Midbrain (tissue), 1 donor: ENCODE measurements around the gene MDM1.

Source experiments
- DNase-seq: peaks from one replicate; lab custom pipeline; 2025; lab: John Stamatoyannopoulos, UW

The MDM1 gene

GRCh38 chr12:68321140-68321539, 11.0 kb downstream of the MDM1 start:
- no peak for DNase-seq

DNA sequence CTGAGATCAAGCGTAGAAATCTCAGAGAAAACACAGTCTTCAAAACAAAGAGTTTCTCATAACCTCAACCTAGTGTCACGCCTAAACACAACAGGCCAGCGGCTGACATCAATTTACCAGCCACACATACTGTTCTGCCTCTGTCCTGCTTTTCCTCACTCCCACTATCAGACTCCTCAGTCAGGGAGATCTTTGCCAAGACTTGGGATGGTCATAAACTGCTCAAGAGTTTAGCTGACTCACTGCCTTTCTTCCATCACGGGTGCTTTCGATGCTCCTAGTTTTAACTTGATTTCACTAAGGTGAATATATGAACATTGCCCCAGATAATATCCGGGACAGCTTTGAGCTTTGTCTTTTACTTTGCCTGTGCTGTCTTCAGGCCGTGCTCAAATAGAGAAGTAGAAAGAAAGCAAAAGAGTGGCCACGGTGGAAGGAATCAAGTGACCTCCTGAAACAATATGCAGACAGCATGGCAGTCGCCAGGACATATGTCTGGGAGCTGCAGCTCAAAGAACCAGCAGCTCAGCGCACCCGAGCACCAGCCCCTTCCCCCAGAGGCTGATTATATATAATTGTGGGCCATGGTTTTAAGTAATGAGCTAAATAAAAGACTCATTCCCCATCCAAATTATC, 12.1 kb downstream of the MDM1 start:
- no peak for DNase-seq

GRCh38 chr12:68317047-68317667, 15.0 kb downstream of the MDM1 start:
- peak; percentile 45 for DNase-seq

GRCh38 chr12:68310370-68310769, 21.8 kb downstream of the MDM1 start:
- no peak for DNase-seq

- no peak for DNase-seq
These were observed 25.6 kb downstream of the MDM1 start for GRCh38 chr12:68306564-68306963.

DNA sequence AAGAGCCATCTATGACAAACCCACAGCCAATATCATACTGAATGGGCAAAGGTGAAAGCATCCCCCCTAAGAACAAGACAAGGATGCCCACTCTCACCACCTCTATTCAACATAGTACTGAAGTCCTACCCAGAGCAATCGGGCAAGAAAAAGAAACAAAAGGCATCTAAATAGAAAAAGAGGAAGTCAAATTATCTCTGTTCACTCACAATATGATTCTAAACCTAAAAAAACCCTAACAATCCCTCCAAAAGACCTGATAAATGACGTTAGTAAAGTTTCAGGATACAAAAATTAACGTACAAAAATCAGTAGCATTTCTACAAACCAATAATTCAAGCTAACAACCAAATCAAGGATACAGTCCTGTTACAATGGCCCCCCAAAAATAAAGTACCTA, 26.9 kb downstream of the MDM1 start:
- no peak for DNase-seq

DNA sequence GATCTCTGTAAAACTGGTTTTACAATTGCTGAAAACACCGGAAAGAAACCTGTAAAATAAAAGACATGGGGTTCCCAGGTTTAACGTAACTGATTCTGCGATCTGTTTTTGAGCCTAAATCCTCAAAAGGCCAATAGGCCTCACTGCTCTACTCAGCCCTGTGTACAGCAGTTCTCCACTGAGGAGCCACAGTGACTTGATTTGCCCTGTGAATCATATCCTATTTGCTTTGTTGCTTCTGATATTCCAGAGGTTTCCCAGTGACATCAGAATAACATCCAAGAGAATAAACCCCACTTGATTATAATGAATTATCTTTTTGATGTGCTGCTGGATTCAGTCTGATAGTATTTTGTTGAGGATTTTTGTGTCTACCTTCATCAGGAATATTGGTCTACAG, 27.5 kb downstream of the MDM1 start:
- DNase-seq: no peak

DNA sequence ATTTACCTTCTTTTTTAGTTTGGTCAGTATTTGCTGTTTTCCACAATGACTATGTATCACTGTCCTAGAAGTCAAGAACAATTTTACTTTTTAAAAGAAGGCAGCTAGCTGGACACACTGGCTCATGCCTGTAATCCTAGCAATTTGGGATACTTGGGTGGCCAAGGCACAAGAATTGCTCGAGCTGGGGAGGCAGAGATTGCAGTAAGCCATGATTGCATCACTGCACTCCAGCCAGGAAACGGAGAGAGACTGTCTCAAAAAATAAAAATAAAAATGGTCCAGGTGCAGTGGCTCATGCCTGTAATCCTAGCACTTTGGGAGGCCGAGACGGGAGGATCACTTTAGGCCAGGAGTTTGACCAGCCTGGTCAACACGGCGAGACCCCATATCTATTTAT, 28.3 kb downstream of the MDM1 start:
- no peak for DNase-seq

DNA sequence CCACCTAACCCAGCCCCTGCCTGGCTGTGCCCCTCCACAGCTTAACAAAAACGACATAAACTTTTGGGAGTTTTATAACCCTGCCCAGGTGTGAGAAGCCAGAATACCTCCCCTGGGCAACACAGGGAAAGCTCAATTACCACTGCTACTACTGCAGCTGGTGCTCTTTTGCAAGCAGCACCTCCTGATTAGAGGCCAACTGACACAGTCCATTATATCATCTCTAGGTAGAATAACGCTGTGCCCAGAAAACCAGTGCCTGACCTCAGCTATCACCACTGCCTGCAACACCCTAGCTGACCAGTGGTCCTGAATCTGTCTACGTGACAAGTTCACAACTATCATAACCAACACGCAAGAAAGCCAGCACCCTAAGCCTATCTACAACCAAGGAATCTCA, 34.2 kb downstream of the MDM1 start:
- no peak for DNase-seq

GRCh38 chr12:68294251-68294650, 37.9 kb downstream of the MDM1 start:
- no peak for DNase-seq

DNA sequence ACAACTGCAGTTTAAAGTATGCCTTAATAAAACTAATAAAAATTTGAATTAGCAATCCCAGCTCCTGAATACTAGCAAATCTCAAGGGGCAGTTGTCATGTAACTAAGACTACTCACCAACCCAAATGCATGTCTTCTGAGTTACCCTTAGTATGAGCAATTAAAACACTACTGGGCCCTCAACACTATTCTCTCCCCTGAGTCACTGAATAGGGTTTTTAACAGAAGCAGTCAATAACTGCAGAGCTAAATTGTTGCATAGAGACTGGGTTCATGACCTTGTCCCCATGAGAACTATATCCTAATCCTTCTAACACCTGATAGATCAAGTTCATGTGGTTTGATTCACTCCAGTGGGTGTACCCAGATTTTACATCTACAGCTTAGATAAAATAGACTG, 38.8 kb downstream of the MDM1 start:
- no peak for DNase-seq

DNA sequence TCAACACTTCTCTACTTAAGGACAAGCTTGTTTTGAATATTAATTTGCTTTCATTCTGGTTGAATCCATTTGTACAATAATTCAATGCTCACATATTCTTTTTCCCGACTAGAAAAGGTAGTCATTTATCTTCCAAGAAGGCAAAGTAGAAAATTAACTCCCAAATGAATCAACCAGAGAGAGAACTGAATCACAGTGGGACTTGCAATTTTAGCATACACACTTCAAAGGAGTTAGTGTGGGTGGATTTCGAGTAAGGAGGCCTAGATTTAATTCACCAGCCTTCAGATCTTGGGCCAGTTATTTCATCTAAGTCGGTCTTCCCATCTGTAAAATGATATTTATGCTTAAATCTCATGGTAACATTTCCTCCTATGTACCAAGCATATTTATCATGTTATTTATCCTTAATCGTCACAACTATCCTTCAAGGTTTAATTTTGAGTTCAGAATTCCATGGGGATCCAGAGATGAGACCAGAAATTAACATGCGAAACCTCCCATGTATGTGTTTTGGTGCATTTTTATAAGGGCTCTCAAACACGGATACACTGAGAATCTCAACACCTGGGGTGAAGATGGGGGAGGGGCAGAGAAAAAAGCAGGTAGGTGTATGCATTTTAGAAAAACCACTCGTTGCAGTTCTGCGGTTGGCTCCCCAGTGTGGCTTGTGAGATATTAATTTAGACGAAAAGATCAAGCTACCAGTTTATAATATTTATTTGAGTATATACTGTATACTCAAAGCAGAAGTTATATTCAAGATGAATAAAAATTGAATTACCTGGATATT, 39.8 kb downstream of the MDM1 start:
- no peak for DNase-seq

GRCh38 chr12:68291396-68292036, 40.6 kb downstream of the MDM1 start:
- no peak for DNase-seq

DNA sequence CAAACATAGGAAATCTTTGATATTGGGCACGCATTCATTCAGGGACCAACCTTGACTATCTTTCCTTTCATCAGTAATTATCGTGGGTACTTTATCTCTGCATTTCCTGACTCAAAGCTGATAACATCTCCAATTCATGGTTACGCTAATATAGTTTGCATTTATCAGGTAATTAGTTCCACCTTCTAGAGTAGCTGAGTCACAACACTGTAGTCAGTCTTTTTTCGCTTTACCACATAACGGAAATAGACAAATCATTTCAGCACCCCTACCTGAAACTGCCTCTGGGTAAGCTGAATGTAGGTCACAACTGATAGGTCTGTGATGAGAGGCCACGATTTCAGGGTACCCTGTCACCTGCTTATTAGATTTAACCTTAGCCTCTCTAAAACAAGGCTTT, 42.0 kb downstream of the MDM1 start:
- no peak for DNase-seq

DNA sequence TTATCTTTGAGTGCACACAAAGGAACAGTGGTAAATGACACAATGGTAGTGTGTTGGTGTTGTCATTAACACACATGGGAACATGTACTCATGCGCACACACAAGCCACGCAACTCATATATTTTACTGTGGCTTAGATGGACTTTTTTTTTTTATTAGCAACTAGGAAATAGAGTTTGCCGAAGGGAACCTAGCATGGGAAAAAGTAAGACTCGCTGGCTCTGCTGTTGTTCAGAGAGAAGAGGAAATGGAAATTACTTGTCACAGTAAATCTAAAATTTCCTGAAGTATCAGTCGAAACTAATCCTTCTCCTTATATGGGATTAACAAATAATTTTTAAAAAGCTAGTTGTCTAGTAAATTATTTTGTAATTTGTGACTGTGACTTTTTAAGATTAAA, 45.1 kb downstream of the MDM1 start:
- no peak for DNase-seq

- no peak for DNase-seq
These were observed 45.8 kb downstream of the MDM1 start for GRCh38 chr12:68286396-68286795.

DNA sequence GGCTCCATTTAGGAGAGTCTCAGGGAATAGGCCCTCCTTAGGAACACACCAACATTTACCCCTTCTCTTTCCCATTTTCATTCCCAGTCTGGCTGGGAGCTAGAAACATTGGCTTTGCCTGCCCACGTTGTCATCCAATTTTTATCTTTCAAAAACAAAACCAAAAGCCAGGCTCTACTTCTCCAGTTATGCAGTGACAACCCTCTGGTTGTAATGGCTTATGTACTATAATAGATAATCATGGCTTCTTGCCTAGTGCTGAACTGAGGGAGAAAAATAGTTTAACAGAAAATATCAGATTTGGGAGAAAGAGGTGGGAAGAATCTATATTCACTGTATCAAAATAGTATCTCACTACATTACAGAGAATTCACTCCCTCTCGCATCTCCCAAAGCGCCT, 46.6 kb downstream of the MDM1 start:
- DNase-seq: no peak

DNA sequence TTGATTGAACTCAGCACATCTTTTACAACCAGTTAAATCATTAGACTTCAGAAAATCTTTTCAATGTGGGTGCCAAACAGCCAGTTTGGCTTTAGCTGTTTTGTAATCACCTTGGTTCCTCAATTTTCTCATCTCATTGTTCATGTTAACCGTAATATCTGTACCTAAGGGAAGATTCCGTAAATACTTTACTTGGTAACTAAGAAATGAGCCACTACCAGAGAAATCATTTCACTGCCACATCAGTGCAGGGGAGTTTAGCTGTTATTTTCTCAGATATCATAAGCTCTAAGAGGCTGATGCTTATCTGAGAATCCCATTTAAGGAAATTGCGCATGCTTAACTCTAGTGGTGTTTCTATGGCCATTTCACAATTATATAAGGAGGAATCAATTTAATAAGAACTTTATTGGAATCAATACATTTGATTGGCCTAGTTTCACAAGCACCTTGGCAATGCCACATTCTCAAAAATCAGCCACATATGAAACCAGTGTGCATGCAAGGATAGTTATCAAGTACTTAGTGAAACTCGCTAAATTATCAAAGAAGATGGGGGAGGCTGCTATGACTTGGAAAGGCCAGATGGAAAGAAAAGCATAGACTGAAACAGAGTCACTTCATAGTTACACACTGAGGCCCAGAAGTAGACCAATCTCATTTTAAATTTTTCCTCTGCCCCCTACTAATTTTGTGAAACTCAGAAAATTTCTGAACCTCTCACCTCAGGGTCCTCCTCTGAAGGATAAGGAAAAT, 50.7 kb downstream of the MDM1 start:
- DNase-seq: no peak

DNA sequence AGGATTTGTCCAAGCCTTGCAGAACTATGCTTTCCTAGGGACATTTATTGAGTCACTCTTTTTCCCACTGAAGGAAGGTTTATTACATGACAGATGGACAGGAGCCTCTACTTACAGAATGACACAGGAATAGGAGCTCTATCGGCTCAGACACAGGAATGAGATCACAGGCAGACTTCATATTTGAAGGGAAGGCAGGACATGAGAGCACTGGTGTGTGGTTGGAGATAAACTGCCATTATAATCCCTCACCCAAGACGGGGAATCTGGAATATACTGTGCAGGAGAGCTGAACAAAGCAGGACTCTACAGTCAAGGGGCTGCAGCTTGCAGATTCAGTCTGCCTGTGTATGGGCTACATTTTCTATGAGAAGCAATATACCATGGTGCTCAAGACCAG, 51.9 kb downstream of the MDM1 start:
- DNase-seq: no peak

DNA sequence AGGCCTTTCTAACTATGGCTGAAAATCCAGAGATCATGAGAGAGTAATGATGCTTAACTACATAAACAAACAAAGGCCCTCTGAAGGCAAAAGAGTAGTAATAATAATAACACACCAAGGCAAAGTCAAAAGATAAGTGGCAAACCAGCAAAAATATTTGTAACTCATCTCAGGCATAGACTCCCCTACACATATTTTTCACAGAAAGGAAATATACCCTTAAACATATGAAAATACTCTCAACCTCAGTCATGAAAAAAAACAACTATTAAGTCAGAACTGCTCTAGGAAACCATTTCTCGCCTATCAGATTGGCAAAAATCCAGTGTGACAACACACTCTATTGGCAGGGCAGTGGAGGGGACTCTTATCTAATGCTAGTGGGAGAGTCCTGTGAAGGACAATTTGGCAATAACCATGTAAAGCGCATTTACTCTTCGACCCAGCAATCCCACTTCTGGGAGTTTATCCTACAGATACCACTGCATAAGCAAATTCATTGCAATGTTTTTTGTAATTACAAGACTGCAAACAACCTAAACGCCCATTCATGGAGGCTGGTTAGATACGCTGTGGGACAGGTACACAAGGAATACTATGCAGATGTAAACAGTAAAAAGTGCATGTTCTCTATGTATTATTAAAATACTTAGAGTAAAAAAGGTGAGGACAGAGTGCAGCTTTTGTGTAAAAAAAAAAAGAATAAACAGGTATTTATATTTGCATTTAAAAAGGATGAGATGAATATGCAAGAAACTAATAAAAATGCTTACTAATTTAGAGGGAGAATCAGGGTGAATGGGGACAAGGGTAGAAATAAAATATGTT, 52.7 kb downstream of the MDM1 start:
- DNase-seq: no peak

DNA sequence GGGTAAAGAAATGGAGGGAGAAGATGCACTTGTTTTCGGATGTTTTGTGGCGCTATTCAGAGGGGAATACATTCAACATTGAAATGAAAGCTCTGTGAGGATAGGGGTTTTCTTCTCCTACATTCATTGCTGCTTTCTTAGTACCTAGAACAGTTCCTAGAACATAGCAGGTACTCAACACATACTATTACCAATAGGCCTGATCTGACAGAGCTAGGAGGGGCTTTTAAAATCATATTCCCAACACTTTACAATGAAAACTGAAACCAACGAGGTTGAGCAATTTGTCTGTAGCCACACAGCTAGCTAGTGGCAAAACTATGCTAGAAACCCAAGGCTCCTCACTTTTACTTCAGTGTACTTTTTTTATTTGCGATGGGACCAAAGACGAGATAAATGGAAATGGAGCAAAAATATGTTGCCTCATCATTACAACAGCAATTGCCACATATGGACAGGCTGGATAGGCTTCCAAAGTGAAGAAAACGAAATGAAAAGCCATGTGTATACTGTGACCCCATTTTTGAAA, 55.7 kb downstream of the MDM1 start:
- no peak for DNase-seq
